HTR-8/SVneo (cell line): ENCODE data around the gene ANKRD13D.
"Not testable (repeated sequence)": the region's sequence is repeated elsewhere in the genome, so short reads cannot be mapped to it uniquely, and the experiment has no call there.

Experiments used
- DNase-seq: peaks from one replicate; pipeline ENCODE4 v3.0.0; 2011; ENCODE audit warnings: low spot score, mixed read lengths; ENCODE audit not compliant: insufficient read length
- FAIRE-seq: peaks from 2 replicates; lab custom pipeline; 2011; peaks lifted over from hg19 to GRCh38; lab: Jason Lieb, UNC

Gene ANKRD13D

DNA sequence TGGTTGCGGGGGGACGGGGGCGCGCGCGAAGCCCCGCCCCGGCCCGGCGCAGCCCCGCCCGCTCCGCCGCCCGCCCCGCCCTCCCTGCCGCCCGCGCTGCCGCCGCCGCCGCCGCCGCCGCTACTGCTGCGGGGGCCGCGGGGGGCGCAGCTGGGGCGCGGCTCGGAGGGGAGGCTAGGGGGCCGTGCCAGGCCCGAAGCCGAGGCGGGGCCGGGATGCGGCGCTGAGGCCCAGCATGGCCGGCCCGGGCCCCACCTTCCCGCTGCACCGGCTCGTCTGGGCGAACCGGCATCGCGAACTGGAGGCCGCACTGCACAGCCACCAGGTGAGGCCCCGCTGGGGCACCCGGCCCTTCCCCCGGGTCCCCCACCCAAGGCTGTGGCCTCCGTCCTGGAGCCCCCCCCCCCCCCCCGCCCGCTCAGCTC lies at the start of gene ANKRD13D:
Gene ANKRD13D, plus strand, starts transcription at position 78 of the 425 bp plus-strand sequence. Its CDS starts 158 bp downstream, at position 236.
- no peak for DNase-seq
- no peak for FAIRE-seq

GRCh38 chr11:67239783-67240575 lies 49.1 kb upstream of the ANKRD13D start:
- peak; percentile 98 for FAIRE-seq
- peak; percentile 100 for DNase-seq

- peak; percentile 82 for FAIRE-seq
- DNase-seq = peak; percentile 52
These were observed 48.3 kb upstream of the ANKRD13D start for GRCh38 chr11:67240576-67241389.

DNA sequence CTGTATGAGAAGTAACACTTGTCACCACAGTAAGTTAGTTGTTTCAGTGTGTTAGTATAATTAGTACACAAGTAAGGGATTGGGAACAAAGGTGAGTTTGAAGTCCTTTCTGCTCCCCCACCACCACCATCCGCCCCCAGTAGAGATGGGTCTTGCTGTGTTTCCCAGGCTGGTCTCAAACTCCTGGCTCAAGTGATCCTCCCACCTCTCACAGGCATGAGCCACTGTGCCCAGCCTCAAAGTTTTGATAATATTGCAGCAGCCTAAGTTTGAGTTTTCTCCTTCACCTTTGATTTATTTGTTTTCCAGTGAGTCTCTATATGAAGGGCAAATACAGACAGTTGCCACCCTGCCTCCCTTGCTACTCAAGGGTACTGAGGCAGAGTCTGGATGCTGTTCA lies 46.6 kb upstream of the ANKRD13D start:
- FAIRE-seq = no peak
- DNase-seq = no peak

DNA sequence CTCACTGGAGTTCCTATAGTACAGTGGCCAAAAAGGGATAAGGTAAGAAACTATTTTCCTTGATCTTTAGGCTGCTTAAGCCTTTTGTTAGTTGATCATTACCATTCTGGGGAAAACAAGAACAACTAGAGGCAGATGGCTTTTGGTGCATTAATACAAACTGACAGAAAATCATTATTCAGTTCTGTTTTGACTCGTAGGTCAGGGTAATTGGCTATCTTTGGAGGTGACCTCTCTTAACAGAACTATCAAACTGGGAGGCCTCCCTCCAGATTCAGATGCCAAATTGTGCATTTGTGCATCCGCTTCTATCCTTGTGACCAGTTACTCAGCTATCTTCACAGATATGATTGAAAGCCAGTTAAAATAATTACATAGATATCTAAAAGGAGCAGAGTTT lies 46.1 kb upstream of the ANKRD13D start:
- DNase-seq (no peak), FAIRE-seq (no peak)

DNA sequence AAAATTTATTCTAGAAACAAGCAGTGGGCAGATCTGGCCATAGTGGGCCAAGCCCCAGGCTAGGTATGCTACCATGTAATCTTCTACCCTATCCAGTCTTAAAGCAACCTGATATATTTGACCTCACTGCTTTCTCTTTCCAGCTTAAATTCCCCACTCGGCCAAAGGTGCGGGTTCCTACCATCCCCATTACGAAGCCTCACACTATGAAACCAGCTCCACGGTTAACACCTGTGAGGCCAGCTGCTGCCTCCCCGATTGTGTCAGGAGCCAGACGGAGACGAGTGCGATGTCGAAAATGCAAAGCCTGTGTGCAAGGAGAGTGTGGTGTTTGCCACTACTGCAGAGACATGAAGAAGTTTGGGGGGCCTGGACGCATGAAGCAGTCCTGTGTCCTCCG lies 44.1 kb upstream of the ANKRD13D start:
- DNase-seq (no peak), FAIRE-seq (no peak)

- DNase-seq (no peak), FAIRE-seq (no peak)
These were observed 41.1 kb upstream of the ANKRD13D start for GRCh38 chr11:67247946-67248550.

DNA sequence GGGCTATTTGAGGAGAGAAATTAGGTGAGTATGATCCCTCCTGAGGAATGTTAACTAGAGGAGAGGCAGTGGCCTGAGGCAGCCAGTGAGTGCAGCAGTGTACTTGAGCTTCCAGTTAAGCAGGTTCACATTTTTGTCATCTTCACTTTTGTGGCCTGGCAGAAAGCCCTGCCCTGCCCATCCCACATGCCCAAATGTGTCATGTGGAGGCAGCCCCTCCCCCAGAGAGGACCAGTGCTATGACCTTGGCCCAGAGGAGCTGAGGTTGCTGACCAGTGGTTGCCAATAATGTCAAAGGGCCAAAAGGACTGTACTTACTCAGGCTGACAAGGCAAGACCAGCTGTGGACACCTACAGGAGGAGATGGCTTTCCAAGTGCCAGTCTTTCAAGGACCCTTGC lies 40.5 kb upstream of the ANKRD13D start:
- FAIRE-seq = peak; percentile 4
- DNase-seq = no peak

GRCh38 chr11:67250059-67251043 lies 38.8 kb upstream of the ANKRD13D start:
- DNase-seq = no peak
- no peak for FAIRE-seq

DNA sequence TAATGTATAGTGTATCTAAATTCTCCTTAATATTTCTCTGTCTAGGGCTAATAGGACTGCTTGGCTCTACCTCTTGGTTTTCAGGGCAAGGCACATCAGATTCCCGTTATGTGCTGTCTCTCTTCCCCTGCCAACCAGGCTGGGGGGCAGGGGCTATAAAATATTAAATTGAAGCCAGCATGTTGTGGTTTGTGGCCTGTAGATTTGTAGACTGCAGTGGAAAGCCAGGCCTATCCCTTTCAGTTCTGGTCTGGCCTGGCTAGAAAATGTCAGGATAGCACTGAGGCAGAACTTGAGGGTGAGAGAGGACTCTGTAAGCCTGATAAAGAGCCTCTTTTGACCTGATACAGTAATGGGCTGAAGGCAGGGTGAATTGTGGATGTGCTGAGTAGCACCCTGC lies 37.3 kb upstream of the ANKRD13D start:
- DNase-seq (no peak), FAIRE-seq (no peak)

GRCh38 chr11:67252831-67253239 lies 36.3 kb upstream of the ANKRD13D start:
- FAIRE-seq (peak; percentile 48), DNase-seq (no peak)

GRCh38 chr11:67253872-67254624 lies 35.1 kb upstream of the ANKRD13D start:
- no peak for DNase-seq
- no peak for FAIRE-seq

GRCh38 chr11:67254798-67255197 lies 34.3 kb upstream of the ANKRD13D start:
- no peak for DNase-seq
- FAIRE-seq = no peak

- no peak for FAIRE-seq
- DNase-seq = no peak
These were observed 33.8 kb upstream of the ANKRD13D start for GRCh38 chr11:67255353-67255752.

DNA sequence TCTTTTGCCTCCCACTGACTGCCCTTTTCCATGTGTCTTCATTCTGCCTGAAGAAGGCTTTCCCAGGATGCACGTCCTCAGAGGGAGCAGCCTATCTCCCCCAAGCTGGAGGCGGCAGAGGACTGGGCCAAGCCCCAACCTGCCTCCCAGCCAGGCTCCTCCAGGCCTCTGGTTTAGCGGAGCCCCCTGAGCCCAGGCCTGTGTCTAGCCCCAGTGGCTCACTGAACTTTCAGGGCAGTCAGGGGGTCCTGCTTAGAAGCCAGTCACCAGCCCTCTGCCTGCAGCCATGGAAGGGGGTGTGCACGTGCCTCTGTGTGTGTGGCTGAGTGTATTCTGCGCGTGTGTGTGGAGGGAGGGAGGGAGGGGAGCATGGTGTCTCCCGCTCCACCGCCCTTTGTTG lies 33.2 kb upstream of the ANKRD13D start:
- DNase-seq (no peak), FAIRE-seq (no peak)

DNA sequence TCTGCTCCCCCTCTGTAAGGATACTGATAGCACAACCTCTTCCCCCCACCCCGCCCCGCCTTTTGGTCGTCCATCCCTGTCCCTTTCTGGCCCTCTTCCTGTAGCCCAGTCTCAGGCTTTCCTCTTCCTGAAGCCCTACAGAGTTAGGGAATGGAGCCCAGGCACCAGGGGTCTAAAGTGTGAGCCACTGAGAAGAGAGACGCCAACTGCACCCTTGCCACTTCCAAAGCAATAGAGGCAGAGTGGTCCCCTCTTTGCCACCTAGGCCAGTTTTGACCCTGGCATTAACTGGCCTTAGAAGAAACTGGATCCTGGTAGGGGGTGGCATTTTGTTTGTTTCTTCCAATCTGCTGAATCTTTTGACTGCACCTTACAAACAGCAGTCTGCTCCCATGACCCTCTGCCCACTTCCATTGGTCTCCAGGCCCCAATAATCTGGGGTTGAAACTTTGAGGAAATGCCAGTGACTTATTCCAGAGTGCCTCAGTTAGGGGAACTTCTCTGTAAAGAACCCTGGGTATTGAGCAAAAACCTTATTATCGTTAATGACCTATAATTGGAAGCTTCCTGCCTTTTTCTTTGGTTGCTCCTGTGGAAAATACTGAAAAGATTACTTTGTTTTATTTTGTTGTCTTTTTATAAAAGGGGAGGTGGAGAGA lies 32.5 kb upstream of the ANKRD13D start:
- FAIRE-seq (no peak), DNase-seq (no peak)

DNA sequence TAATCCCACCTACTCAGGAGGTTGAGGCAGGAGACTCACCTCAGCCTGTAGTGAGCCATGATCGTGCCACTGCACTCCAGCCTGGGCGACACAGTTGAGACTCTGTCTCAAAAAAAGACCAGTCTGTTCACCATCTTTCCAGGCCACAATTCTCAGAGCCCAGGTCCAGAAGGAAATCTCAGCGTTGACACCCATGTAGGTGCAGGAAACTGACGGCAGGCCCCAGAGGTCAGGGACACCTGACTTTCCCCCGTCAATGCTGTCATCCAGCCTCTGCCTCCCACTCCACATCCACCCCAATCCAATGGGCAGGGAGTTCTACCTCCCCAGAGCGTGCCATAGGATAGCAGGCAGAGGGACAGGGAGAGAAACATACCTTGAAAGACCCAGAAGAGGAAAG lies 28.7 kb upstream of the ANKRD13D start:
- no peak for DNase-seq
- no peak for FAIRE-seq

DNA sequence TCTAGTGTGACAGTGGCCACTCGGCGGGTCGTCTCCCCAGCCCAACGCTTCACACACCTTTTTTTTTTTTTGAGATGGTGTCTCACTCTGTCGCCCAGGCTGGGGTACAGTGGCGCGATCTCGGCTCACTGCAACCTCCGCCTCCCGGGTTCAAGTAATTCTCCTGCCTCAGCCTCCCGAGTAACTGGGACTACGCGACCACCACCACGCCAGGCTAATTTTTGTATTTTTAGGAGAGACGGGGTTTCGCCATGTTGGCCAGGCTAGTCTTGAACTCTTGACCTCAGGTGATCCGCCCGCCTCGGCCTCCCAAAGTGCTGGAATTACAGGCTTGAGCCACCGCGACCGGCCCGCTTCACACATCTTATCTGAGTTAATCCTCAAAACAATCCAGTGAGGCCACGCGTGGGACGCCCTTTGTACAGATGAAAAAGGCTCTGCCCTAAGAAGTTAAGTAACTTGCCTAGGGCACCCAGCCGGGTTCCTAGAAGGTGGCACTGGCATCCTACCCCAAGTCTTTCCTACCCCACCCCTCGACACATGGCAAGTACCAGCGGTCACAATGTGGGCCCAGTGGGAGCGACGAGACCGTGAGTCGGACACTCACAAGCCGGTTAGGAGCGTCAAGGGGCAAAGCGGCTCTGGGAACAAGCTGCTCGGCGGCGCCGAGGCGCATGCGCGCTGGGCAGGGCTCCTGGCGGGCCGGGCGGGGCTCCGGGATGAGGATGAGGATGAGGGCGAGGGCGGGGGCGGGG lies 28.0 kb upstream of the ANKRD13D start:
- not testable (repeated sequence) for FAIRE-seq, DNase-seq
